H9 (cell line): Measurements from ENCODE around the gene UFSP2. TPM values are rescaled to one million over a fixed set of nuclear protein-coding genes. Genes with fewer than 3 reads are reported as not detected.

Experiments used
- DNase-seq: peaks from one replicate; pipeline ENCODE4 v3.0.0-alpha.2; 2017
- H2AFZ ChIP-seq: one replicate; pipeline ENCODE4 v1.6.1; 2013; ENCODE audit warnings: mild to moderate bottlenecking, low read length, control low read depth, moderate library complexity
- H2AK5ac ChIP-seq: 2 replicates; pipeline ENCODE4 v1.6.1; 2013; ENCODE audit warnings: low read length, control low read depth, mixed read lengths; ENCODE audit not compliant: insufficient read length
- H2BK120ac ChIP-seq: one replicate; pipeline ENCODE4 v1.6.1; 2013; ENCODE audit warnings: low read depth, mild to moderate bottlenecking, low read length, control low read depth, inconsistent platforms; ENCODE audit not compliant: poor library complexity, severe bottlenecking
- H2BK12ac ChIP-seq: 2 replicates; pipeline ENCODE4 v1.6.1; 2013; ENCODE audit warnings: low read length, control low read depth, mixed read lengths, low read depth; ENCODE audit not compliant: insufficient read length
- H2BK15ac ChIP-seq: 2 replicates; pipeline ENCODE4 v1.6.1; 2013; ENCODE audit warnings: low read depth, low read length, control low read depth
- H2BK20ac ChIP-seq: one replicate; pipeline ENCODE4 v1.6.1; 2013; ENCODE audit warnings: low read depth, mild to moderate bottlenecking, low read length, control low read depth, inconsistent platforms; ENCODE audit not compliant: poor library complexity, severe bottlenecking
- H2BK5ac ChIP-seq: 2 replicates; pipeline ENCODE4 v1.6.1; 2013; ENCODE audit warnings: low read length, control low read depth, mixed read lengths; ENCODE audit not compliant: insufficient read length
- H3K14ac ChIP-seq: 2 replicates; pipeline ENCODE4 v1.6.1; 2013; ENCODE audit warnings: low read length, control low read depth; ENCODE audit not compliant: insufficient read depth
- H3K18ac ChIP-seq: 2 replicates; pipeline ENCODE4 v1.6.1; 2013; ENCODE audit warnings: low read depth, mild to moderate bottlenecking, mixed read lengths, low read length, control low read depth; ENCODE audit not compliant: insufficient read length
- H3K23ac ChIP-seq: 2 replicates; pipeline ENCODE4 v1.6.1; 2013; ENCODE audit warnings: low read length, control low read depth, mixed read lengths, low read depth; ENCODE audit not compliant: insufficient read length
- H3K23me2 ChIP-seq: 2 replicates; pipeline ENCODE4 v1.6.1; 2013; ENCODE audit warnings: low read depth, mild to moderate bottlenecking, mixed read lengths, low read length, control low read depth; ENCODE audit not compliant: insufficient read length, poor library complexity, severe bottlenecking
- H3K27ac ChIP-seq: 2 replicates; pipeline ENCODE4 v1.5.1; 2013; ENCODE audit warnings: low read length, control low read depth, mixed read lengths, low read depth; ENCODE audit not compliant: insufficient read length
- H3K27me3 ChIP-seq: 2 replicates; pipeline ENCODE4 v1.6.1; 2013; ENCODE audit warnings: low read length, control low read depth, inconsistent platforms; ENCODE audit not compliant: insufficient read depth
- H3K4ac ChIP-seq: 2 replicates; pipeline ENCODE4 v1.6.1; 2013; ENCODE audit warnings: low read depth, mild to moderate bottlenecking, control low read depth, inconsistent platforms, low read length, moderate library complexity
- H3K4me1 ChIP-seq: 2 replicates; pipeline ENCODE4 v1.6.1; 2013; ENCODE audit warnings: low read length, control low read depth, inconsistent platforms; ENCODE audit not compliant: insufficient read depth
- H3K4me2 ChIP-seq: 2 replicates; pipeline ENCODE4 v1.6.1; 2013; ENCODE audit warnings: low read length, control low read depth, mixed read lengths; ENCODE audit not compliant: insufficient read length, insufficient read depth
- H3K56ac ChIP-seq: 2 replicates; pipeline ENCODE4 v1.6.1; 2013; ENCODE audit warnings: low read depth, mild to moderate bottlenecking, mixed read lengths, low read length, control low read depth; ENCODE audit not compliant: insufficient read length
- H3K79me1 ChIP-seq: 2 replicates; pipeline ENCODE4 v1.6.1; 2013; ENCODE audit warnings: low read depth, mild to moderate bottlenecking, moderate library complexity, low read length, control low read depth, inconsistent platforms; ENCODE audit not compliant: insufficient read depth, poor library complexity, severe bottlenecking
- H3K79me2 ChIP-seq: 2 replicates; pipeline ENCODE4 v1.6.1; 2013; ENCODE audit warnings: low read length, control low read depth, inconsistent platforms; ENCODE audit not compliant: insufficient read depth
- H3K9ac ChIP-seq: 2 replicates; pipeline ENCODE4 v1.6.1; 2013; ENCODE audit warnings: low read length, control low read depth, mixed read lengths; ENCODE audit not compliant: insufficient read length; ENCODE audit errors: extremely low read depth
- H3K9me3 ChIP-seq: one replicate; pipeline ENCODE4 v1.6.1; 2013; ENCODE audit warnings: low read depth, low read length, inconsistent platforms; ENCODE audit not compliant: control insufficient read depth
- H3T11ph ChIP-seq: one replicate; pipeline ENCODE4 v1.6.1; 2013; ENCODE audit warnings: mild to moderate bottlenecking, low read length, control low read depth, inconsistent platforms
- H4K20me1 ChIP-seq: one replicate; pipeline ENCODE4 v1.6.1; 2013; ENCODE audit not compliant: control insufficient read depth, insufficient read length, insufficient read depth
- H4K5ac ChIP-seq: 2 replicates; pipeline ENCODE4 v1.6.1; 2013; ENCODE audit warnings: low read depth, mild to moderate bottlenecking, mixed read lengths, low read length, control low read depth; ENCODE audit not compliant: insufficient read length
- H4K8ac ChIP-seq: replicated peaks from 2 replicates; pipeline ENCODE4 v1.6.1; 2013; ENCODE audit warnings: low read length, control low read depth, mixed read lengths, low read depth; ENCODE audit not compliant: insufficient read length
- H4K91ac ChIP-seq: 2 replicates; pipeline ENCODE4 v1.6.1; 2013; ENCODE audit warnings: low read depth, mild to moderate bottlenecking, moderate library complexity, mixed read lengths, low read length, control low read depth; ENCODE audit not compliant: insufficient read length
- H3K27ac Mint-ChIP-seq, 3 experiments: 2 replicates in 2 of 3; 3 replicates in 1 of 3; pipeline ENCODE4 v1.8.0; 2020 to 2021; ENCODE audit warnings: mixed read lengths in 3 of 3, mild to moderate bottlenecking in 1 of 3, moderate library complexity in 1 of 3
- H3K27me3 Mint-ChIP-seq: 2 replicates; pipeline ENCODE4 v1.8.0; 2021; ENCODE audit warnings: low read depth, mild to moderate bottlenecking, moderate library complexity, mixed read lengths
- H3K36me3 Mint-ChIP-seq, 3 experiments: 2 replicates in 2 of 3; 3 replicates in 1 of 3; pipeline ENCODE4 v1.8.0; 2020 to 2021; ENCODE audit warnings: low read depth in 3 of 3, mixed read lengths in 3 of 3; ENCODE audit not compliant: insufficient read depth in 1 of 3
- H3K4me1 Mint-ChIP-seq, 2 experiments: 2 replicates each; pipeline ENCODE4 v1.8.0; 2020; ENCODE audit warnings: mixed read lengths in 2 of 2
- H3K4me3 Mint-ChIP-seq, 2 experiments: 2 replicates in 1 of 2; 3 replicates in 1 of 2; pipeline ENCODE4 v1.8.0; 2020 to 2021; ENCODE audit warnings: mild to moderate bottlenecking in 2 of 2, mixed read lengths in 2 of 2, moderate library complexity in 1 of 2
- H3K9me3 Mint-ChIP-seq, 2 experiments: 2 replicates in 1 of 2; 3 replicates in 1 of 2; pipeline ENCODE4 v1.8.0; 2020; ENCODE audit warnings: mild to moderate bottlenecking in 2 of 2, mixed read lengths in 2 of 2, moderate library complexity in 1 of 2
- CTCF ChIP-seq: fragments of 200-600 bp; sonication (generic); conservative IDR thresholded peaks from 3 replicates; pipeline ENCODE4 v1.8.0; 2021; ENCODE audit warnings: antibody characterized with exemption, mild to moderate bottlenecking
- WGBS: extraction: QIAGEN DNeasy Blood & Tissue Kit; methylation state at CpG from one replicate; pipeline ENCODE4 v1.1.7; 2013; ENCODE audit warnings: missing lambda C conversion rate, low lambda C conversion rate, mixed read lengths; ENCODE audit not compliant: insufficient read length; ENCODE audit errors: extremely low coverage; 5-methylcytosine and 5-hydroxymethylcytosine counted together
- total RNA-seq: library from RNA; stranded (reverse); gene quantifications from 2 replicates; pipeline ENCODE4 v1.2.1, GENCODE V29; 2021

Gene UFSP2
- total RNA-seq, 1 experiment from 2014 or later: 41.1 TPM

- no peaks in the 10 kb centered on the region for H3K79me1 ChIP-seq
- Mint-ChIP-seq H3K9me3 (peaks cover 4 to 6% of the 10 kb centered on the region in 2 experiments; a peak in 4 of 5 replicates), H3K27ac (no peak overlapping the region), H3K4me1 (no peaks in the 10 kb centered on the region), H3K36me3 (peaks cover 9 to 69% (median 61%) of the 10 kb centered on the region in 3 experiments), H3K27me3 (no peaks in the 10 kb centered on the region), H3K4me3 (no peak overlapping the region)
- H3K56ac ChIP-seq: no peak overlapping the region
- no peaks in the 10 kb centered on the region for H3K9me3 ChIP-seq
- H3K4ac ChIP-seq: no peak overlapping the region
- no peak overlapping the region for H2BK5ac ChIP-seq
- no peak overlapping the region for H3T11ph ChIP-seq
- no peak overlapping the region for H2BK12ac ChIP-seq
- H3K23ac ChIP-seq: no peak overlapping the region
- H3K27me3 ChIP-seq: no peaks in the 10 kb centered on the region
- H2AFZ ChIP-seq: no peak overlapping the region
- H2BK20ac ChIP-seq: no peak overlapping the region
- H4K91ac ChIP-seq: no peak overlapping the region
- H4K5ac ChIP-seq: no peak overlapping the region
- no CpG with 5 or more reads among the region's 6 CpGs for WGBS
- H3K23me2 ChIP-seq: no peaks in the 10 kb centered on the region
- no peak overlapping the region for H2BK15ac ChIP-seq
- H3K79me2 ChIP-seq: no peaks in the 10 kb centered on the region
- no peak overlapping the region for H3K4me2 ChIP-seq
- no peak for DNase-seq
- no peak overlapping the region for H4K8ac ChIP-seq
- no peaks in the 10 kb centered on the region for H3K4me1 ChIP-seq
- no peak overlapping the region for H3K9ac ChIP-seq
- H3K18ac ChIP-seq: no peak overlapping the region
- TF ChIP-seq CTCF: no peak
- H2BK120ac ChIP-seq: no peak overlapping the region
- H3K27ac ChIP-seq: no peak overlapping the region
- no peak overlapping the region for H2AK5ac ChIP-seq
- no peaks in the 10 kb centered on the region for H4K20me1 ChIP-seq
- H3K14ac ChIP-seq: no peak overlapping the region
These were observed 20.3 kb downstream of the UFSP2 start for GRCh38 chr4:185405296-185405999.
